GM19463 (cell line): Measurements from ENCODE around the gene SLC40A1.

Source experiments
- ATAC-seq: cut with Tn5 transposase; IDR thresholded peaks from one replicate; pipeline ENCODE4 v1.9.1; 2021; ENCODE audit warnings: mild to moderate bottlenecking, moderate library complexity; ENCODE audit not compliant: unreplicated experiment

The SLC40A1 gene

GRCh38 chr2:189543367-189543766 lies 37.2 kb downstream of the SLC40A1 start:
- no peak for ATAC-seq

- ATAC-seq, result no peak
These were observed 38.3 kb downstream of the SLC40A1 start for GRCh38 chr2:189542145-189542882.

GRCh38 chr2:189541591-189541990 lies 39.0 kb downstream of the SLC40A1 start:
- ATAC-seq, result no peak

GRCh38 chr2:189540551-189540950 lies 40.0 kb downstream of the SLC40A1 start:
- no peak for ATAC-seq

- ATAC-seq, result no peak
These were observed 42.2 kb downstream of the SLC40A1 start for GRCh38 chr2:189538402-189538801.

GRCh38 chr2:189536830-189537229 lies 43.8 kb downstream of the SLC40A1 start:
- no peak for ATAC-seq

- ATAC-seq, result no peak
These were observed 45.4 kb downstream of the SLC40A1 start for GRCh38 chr2:189534854-189535832.

GRCh38 chr2:189533288-189534035 lies 47.1 kb downstream of the SLC40A1 start:
- ATAC-seq, result no peak

GRCh38 chr2:189530965-189531637 lies 49.5 kb downstream of the SLC40A1 start:
- no peak for ATAC-seq

- no peak for ATAC-seq
These were observed 52.0 kb downstream of the SLC40A1 start for GRCh38 chr2:189528617-189529016.

GRCh38 chr2:189527812-189528592 lies 52.6 kb downstream of the SLC40A1 start:
- no peak for ATAC-seq

GRCh38 chr2:189527041-189527750 lies 53.4 kb downstream of the SLC40A1 start:
- ATAC-seq, result no peak

GRCh38 chr2:189526241-189526640 lies 54.3 kb downstream of the SLC40A1 start:
- no peak for ATAC-seq

GRCh38 chr2:189524746-189525145 lies 55.8 kb downstream of the SLC40A1 start:
- no peak for ATAC-seq

- ATAC-seq, result no peak
These were observed 58.0 kb downstream of the SLC40A1 start for GRCh38 chr2:189522435-189523151.

- ATAC-seq, result no peak
These were observed 58.7 kb downstream of the SLC40A1 start for GRCh38 chr2:189521699-189522434.

- no peak for ATAC-seq
These were observed 60.8 kb downstream of the SLC40A1 start for GRCh38 chr2:189519631-189520387.
